NCI-H1417 treated with DMSO at 0.1 percent for 48 hours (cell line): ENCODE results near the gene ABCC3.
"Not testable (repeated sequence)": the region's sequence is repeated elsewhere in the genome, so short reads cannot be mapped to it uniquely, and the experiment has no call there.

Experiments
- DNase-seq: peaks from one replicate; lab custom pipeline; 2025; lab: John Stamatoyannopoulos, UW

ABCC3 gene

DNA sequence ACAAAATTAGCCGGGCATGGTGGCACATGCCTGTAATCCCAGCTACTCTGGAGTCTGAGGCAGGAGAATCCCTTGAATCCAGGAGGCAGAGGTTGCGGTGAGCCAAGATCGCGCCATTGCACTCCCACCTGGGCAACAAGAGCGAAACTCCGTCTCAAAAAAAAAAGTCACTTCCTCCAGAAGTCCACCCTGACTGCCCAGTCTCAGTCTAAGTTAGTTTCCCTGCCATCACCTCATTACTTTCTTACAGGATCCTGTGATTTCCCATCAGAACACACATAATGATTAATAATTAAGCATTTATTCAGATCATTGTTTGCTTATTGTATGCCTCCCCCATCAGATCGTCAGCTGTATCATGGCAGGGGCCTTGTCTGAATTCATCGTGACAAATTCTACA, 31.6 kb downstream of the ABCC3 start:
- DNase-seq: no peak

DNA sequence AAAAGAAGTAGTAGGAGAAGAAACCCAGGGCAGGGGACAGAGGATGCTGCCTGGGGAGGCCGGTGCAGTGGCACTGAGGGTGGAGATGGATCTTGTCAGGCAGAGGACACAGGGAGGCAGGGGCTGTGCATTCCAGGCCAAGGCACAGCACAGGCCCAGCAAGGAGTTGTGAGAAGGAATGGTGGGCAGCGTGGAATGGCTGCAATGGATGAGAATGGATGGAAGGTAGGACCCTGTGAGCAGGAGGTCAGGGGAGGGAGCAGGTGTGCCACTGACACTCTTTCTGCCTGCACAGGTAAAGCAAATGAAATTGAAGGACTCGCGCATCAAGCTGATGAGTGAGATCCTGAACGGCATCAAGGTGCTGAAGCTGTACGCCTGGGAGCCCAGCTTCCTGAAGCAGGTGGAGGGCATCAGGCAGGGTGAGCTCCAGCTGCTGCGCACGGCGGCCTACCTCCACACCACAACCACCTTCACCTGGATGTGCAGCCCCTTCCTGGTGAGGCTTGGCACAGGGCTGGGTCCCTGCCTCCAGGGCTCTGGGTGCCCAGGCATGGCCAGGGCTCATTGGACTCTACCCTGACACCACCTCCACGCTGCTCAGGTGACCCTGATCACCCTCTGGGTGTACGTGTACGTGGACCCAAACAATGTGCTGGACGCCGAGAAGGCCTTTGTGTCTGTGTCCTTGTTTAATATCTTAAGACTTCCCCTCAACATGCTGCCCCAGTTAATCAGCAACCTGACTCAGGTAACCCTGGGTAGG, 32.8 kb downstream of the ABCC3 start:
- DNase-seq: no peak

DNA sequence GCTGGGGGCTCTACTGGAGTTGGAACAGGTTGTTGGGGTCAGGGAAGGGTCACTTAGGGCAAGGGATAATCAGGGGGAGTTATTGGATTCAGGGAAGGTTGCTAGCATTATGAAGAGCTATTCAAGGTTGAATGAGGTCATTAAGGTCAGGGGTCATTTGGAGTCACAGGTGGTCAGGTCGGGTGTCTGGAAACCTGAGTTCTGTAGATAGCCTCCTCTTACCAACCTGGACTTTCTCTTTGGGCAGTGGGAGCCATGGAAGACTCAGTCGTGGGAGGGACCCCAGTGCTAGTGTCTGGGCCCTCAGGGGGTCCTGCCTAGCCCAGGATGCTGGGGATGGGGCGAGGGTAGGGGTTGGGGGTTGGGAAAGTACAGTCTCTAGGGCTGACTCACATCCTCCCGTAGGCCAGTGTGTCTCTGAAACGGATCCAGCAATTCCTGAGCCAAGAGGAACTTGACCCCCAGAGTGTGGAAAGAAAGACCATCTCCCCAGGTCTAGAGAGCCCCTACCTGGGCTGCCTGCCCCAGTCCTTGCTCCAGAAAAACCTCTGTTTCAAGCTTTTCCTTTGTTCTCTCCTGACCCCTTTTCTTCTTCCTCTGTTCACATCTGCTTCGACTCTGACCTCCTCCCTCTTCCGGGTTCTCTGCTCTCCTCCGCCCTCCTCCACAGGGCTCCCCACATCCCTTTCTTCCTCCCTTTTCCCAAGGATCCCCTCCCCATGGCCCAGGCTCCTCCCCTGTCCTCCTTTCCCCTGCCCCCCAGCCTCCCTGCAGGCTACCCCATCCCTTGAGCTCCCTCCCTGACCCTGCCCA, 33.5 kb downstream of the ABCC3 start:
- no peak for DNase-seq

DNA sequence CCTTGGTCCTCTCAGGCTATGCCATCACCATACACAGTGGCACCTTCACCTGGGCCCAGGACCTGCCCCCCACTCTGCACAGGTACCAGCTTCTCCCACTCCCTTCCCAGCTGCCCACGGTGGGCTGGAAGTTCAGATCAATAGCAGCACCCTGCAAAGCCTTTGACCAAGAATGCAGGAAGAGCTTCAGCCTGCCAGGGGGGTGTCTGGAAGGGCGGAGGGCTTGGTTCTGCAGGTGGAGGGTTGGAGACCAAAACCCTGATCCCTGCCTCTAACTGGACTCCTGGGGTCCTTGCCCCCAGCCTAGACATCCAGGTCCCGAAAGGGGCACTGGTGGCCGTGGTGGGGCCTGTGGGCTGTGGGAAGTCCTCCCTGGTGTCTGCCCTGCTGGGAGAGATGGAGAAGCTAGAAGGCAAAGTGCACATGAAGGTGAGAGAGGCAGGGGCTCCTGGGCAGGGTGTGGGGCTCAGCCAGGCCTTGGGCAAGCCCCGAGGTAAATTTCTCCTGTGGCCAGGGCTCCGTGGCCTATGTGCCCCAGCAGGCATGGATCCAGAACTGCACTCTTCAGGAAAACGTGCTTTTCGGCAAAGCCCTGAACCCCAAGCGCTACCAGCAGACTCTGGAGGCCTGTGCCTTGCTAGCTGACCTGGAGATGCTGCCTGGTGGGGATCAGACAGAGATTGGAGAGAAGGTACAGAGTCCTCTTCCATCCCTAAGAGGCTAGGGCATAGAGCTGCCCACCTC, 34.3 kb downstream of the ABCC3 start:
- no peak for DNase-seq

DNA sequence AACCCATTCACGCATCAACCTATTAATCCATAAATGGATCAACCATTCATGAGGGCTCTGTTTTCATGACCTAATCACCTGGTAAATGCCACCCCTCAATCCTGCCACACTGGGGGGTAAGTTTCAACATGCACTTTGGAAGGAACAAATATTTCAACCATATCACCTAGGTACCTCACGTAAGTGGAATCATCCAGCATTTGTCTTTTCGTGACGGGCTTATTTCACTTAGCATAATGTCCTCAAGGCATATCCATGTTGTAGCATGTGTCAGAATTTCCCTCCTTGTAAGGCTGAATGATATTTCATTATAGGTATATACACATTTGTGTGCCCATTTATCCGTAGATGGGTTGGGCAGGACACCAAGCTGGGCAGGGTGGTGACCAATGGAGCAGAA, 37.4 kb downstream of the ABCC3 start:
- DNase-seq: no peak

DNA sequence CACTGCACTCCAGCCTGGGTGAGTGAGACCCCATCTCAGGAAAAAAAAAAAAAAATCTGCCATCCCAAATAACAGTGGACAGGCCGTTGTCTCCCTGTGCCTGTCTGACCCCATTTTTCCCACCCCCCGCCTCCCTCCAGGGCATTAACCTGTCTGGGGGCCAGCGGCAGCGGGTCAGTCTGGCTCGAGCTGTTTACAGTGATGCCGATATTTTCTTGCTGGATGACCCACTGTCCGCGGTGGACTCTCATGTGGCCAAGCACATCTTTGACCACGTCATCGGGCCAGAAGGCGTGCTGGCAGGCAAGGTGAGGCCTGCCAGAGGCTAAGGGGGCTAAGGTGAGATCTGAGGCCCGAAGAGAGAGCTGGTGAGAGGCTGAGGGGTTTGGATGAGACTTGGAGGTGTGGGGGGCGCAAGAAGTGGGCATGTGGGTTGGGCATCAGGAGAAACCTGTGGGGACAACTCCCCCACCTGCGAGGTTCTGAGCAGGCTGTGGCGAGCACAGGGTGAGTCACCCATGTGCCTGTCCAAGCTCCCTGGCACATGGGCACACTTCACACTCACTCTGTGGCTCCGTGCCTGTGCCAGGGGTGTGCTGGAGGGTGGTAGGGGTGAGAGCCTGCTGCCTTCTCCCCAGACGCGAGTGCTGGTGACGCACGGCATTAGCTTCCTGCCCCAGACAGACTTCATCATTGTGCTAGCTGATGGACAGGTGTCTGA, 38.3 kb downstream of the ABCC3 start:
- DNase-seq: no peak

DNA sequence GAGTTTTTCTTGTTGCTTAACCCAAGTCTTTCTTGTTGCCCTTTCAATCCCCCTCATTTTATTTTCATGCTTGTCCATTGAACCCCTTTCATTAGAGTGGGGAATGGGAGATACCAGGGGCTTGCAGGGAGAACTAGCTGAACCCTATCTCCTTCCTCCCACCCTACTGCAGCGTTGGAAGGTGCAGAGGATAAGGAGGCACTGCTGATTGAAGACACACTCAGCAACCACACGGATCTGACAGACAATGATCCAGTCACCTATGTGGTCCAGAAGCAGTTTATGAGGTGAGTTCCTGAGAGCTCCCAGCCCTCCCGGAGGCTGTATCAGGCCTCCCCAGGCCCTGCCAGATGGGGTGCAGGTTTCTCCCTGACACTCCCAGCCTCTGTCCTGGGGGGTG, 40.5 kb downstream of the ABCC3 start:
- no peak for DNase-seq

DNA sequence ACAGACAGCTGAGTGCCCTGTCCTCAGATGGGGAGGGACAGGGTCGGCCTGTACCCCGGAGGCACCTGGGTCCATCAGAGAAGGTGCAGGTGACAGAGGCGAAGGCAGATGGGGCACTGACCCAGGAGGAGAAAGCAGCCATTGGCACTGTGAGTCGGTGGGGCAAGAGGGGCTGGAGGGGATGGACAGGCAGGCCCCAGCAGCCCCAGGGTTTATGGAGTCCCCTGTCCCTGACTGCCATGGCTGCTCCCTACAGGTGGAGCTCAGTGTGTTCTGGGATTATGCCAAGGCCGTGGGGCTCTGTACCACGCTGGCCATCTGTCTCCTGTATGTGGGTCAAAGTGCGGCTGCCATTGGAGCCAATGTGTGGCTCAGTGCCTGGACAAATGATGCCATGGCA, 40.9 kb downstream of the ABCC3 start:
- no peak for DNase-seq

DNA sequence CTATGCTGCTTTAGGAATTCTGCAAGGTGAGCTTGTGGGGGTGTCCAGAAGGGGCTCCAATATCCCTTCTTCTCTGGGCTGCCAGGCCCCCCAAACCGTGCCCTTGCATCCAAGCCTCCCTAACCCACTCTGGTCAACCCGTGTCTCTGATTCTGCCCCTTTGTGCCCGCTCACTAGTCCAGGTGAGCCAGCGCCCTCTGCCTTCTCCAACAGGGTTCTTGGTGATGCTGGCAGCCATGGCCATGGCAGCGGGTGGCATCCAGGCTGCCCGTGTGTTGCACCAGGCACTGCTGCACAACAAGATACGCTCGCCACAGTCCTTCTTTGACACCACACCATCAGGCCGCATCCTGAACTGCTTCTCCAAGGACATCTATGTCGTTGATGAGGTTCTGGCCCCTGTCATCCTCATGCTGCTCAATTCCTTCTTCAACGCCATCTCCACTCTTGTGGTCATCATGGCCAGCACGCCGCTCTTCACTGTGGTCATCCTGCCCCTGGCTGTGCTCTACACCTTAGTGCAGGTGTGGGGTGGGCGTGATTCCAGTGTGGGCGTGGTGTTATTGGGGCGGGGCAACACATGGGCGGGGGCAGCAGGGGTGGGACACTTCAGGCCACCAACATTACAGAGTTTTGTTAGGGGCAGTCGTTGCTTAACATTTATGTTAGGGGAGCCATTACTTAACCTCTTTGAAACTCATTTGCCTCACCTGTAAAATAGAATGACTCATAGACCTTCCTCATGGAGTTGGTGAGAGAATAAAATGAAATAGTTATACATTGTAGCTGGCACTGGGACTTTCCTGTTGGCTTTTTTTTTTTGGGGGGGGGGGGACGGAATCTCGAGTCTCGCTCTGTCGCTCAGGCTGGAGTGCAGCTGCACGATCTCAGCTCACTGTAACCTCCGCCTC, 41.6 kb downstream of the ABCC3 start:
- DNase-seq: no peak

DNA sequence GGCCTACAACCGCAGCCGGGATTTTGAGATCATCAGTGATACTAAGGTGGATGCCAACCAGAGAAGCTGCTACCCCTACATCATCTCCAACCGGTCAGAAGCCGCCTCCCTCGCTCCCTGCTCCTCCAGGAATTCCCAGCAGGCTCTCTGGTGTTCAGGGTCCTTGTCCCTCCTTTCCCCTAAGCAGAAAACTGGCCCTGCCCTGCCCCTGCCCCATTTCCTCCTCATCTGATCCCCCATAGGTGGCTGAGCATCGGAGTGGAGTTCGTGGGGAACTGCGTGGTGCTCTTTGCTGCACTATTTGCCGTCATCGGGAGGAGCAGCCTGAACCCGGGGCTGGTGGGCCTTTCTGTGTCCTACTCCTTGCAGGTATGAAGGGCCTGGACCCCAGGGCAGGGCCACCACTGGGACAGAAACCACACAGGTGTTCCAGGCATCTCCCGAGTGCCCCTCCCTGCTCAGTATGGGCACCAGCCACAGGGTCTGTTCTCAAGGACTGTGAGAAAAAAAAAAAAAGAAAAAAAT, 43.2 kb downstream of the ABCC3 start:
- no peak for DNase-seq

DNA sequence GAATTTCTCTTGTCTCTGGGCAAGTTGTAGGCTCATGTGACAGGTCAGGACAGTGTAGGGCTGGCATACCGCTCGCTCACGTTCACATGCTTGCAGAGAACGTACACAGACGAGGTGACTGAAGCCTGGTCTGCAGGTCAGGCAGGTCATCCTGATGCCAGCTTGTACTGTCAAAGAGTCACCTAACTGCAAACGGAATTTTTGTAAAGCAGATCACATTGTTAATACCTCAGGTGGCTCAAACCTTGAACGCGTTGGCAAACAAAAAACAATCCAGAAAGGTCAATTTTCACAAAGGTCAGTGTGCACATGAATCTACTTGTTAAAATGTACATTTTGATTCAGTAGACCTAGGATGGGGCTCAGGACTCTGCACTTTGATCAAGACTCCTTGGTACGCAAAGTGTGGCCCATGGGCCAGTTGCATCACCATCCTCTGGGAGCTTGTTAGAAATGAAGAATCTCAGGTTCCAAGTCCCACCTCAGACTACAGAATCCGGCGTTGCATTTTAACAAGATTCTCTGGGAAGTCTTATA, 44.4 kb downstream of the ABCC3 start:
- no peak for DNase-seq

DNA sequence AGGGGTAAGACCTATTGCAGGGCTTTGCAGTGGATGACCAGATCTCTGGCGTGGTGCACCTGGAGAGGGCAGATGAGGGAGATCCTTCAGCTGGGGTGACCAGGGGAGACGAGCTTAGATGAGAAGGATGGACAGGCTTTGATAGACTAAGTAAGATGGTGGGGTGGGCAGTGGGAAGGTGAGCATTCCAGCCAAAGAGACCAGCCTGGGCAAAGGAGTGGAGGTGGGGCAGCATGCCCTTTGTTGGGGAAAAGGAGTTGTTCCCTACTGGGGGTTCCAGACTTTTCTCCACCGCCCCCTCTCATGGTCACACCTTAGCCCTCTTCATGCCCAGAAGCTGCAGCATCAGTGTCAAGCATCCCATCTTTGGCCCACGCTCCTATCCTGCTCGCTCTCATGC, 45.4 kb downstream of the ABCC3 start:
- no peak for DNase-seq

DNA sequence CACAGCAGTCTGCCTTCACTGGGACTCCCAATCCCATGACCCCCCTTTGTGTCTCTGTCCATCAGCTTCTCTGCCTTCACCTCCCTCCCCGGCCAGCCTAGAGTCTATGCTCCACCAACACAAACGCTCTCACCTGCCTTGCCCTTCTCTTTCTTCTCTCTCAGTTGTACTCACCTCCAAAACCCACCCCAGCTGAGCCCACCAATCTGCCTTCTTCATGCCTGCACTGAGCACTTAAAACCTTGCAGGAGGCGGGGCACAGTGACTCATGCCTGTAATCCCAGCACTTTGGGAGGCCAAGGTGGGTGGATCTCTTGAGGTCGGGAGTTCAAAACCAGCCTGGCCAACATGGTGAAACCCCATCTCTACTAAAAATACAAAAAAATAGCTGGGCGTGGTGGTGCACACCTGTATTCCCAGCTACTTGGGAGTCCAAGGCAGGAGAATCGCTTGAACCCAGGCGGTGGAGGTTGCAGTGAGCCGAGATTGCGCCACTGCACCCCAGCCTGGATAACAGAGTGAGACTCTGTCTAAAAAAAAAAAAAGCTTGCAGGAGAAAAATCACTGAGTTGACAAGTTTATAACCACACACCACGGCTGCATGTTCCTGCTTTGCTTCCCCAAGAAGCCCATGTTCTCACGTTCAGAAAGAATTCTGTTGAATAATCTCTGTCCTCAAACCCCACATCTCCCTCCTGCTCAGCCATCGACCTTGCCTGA, 46.0 kb downstream of the ABCC3 start:
- not testable (repeated sequence) for DNase-seq

DNA sequence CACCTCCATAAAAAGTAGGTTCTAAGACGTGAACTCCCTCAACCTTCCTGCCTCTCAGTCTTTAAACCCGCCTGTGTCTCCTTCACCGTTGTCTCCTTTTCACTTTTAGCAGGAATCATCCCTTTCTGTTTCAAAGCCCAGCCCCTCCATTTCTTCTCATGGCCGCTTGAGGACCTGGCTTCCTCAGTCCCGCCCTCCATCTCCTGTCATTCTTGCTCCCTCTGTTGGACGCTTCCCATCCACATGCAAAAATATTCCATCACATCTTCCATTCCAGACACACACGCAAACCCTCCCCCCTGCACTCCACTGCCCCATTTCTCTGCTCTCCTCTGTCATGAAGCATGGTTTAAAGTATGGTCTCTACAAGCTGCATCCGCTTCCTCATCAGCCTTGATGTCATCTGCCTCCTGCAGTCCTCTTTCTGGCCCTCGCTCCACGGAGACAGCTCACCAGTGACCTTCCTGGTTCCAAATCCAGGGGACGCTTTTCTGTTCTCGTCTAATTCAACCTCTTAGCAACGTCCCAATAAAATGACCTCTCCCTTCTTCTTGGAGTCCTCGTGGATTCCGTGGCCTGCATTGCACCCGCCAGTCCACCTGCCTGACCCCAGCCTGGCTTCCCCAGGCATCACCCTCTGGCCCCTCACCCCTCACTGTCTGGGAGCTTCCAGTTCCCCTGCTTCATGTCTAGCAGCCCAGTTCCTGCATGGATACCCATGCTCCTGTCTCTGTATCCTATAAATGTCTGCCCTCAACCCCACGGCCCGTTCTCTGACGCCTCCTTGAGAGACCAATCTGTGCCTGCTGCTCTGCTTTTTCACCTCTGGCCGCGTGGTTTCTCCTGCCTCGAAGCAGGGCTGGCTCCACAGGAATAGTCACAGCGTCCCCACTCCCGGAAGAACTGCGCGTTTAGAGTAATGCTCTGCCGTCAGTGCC, 46.9 kb downstream of the ABCC3 start:
- no peak for DNase-seq

DNA sequence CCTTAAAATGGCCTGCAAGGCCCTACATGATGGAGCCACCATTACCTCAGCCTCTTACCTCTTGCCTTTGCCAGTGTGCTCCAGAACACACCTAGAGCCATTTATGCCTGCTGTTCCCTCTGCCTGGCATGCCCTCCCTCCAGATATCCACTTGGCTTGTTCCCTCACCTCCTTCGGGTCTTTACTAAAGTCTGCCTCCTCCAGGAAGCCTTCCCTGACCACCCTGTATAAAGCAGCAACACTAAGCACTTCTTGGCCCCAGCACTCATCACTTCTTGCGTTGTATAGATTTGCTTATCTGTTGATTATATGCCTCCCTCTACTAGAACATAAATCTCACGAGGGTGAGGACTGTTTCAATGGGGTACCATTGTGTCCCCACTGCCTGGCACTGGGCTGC, 47.8 kb downstream of the ABCC3 start:
- no peak for DNase-seq

DNA sequence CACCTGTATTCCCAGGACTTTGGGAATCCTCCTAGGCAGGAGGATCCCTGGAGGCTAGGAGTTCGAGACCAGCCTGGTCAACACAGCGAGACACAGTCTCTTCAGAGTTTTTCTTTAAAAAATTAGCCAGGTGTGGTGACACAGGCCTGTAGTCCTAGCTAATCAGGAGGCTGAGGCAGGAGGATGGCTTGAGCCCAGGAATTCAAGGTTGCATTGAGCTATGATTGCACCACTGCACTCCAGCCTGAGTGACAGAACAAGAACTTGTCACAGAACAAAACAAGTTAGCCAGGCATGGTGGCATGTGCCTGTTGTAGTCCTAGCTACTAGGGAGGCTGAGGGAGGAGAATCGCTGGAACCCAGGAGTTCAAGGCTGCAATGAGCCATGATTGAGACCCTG, 48.3 kb downstream of the ABCC3 start:
- DNase-seq: no peak

DNA sequence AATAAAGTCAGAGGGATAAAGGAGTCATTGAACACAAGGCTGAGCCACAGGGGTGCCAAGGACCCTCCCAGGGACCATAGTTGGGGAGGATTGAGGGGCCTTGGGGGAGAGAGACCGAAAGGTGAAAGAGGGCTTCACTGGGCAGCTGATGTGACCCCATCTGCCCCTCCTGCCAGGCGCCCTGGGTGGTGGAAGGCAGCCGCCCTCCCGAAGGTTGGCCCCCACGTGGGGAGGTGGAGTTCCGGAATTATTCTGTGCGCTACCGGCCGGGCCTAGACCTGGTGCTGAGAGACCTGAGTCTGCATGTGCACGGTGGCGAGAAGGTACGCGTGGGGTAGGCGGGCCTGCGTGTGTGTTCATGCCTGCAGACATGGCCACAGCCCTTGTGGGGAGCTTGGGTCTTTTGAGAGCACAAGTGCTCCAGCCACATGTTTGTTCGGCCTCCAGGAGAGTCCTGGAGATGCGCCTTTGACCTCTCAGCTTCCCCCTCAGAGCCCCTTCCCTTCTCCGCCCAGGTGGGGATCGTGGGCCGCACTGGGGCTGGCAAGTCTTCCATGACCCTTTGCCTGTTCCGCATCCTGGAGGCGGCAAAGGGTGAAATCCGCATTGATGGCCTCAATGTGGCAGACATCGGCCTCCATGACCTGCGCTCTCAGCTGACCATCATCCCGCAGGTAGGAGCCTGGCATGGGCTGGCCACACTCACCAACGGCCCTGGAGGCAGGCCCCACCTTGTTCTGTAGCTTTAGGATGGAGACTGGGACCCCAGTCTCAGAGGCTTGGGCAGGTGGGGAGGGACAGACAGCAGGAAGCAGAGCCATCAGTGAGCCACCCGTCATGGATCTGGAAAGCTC, 49.0 kb downstream of the ABCC3 start:
- no peak for DNase-seq

DNA sequence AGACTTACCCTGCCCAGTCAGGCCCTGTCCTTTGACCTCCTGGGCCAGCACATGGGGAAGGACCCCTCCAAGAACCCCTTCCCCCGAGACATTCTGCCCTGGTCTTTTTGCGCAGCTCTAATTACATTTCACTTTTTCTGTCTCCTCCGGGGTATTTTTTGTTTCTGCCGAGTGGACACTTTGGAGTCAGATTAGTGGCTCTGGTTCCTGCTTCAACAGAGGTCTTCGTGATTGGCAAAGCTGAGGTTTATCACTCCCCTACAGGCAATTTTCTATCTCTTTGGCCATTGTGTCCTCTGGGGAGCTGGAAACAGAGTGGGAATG, 49.6 kb downstream of the ABCC3 start:
- DNase-seq: no peak
